ENCODE results near the gene ZNF362.
"Not testable (repeated sequence)": the region's sequence is repeated elsewhere in the genome, so short reads cannot be mapped to it uniquely, and the experiment has no call there.

ZNF362 gene

GRCh38 chr1:33287317-33287716 lies 31.0 kb downstream of the ZNF362 start:
- no peak for DNase-seq (ENCODE audit: low spot score)

GRCh38 chr1:33288976-33289857 lies 32.9 kb downstream of the ZNF362 start:
- no peak for DNase-seq (ENCODE audit: low spot score)

GRCh38 chr1:33289858-33290154 lies 33.5 kb downstream of the ZNF362 start:
- no peak for DNase-seq (ENCODE audit: low spot score)

GRCh38 chr1:33290615-33291014 lies 34.3 kb downstream of the ZNF362 start:
- DNase-seq (ENCODE audit: low spot score) = not testable (repeated sequence)

- no peak for DNase-seq (ENCODE audit: low spot score)
Observed at GRCh38 chr1:33292726-33293340, 36.5 kb downstream of the ZNF362 start.

GRCh38 chr1:33294071-33295010 lies 38.0 kb downstream of the ZNF362 start:
- no peak for DNase-seq (ENCODE audit: low spot score)

GRCh38 chr1:33295023-33295422 lies 38.7 kb downstream of the ZNF362 start:
- DNase-seq (ENCODE audit: low spot score) = no peak

- peak; percentile 87 for DNase-seq (ENCODE audit: low spot score)
Observed at GRCh38 chr1:33295450-33296081, 39.3 kb downstream of the ZNF362 start.

- no peak for DNase-seq (ENCODE audit: low spot score)
Observed at GRCh38 chr1:33296082-33296458, 39.8 kb downstream of the ZNF362 start.

- no peak for DNase-seq (ENCODE audit: low spot score)
Observed at GRCh38 chr1:33296824-33297223, 40.5 kb downstream of the ZNF362 start.

- no peak for DNase-seq (ENCODE audit: low spot score)
Observed at GRCh38 chr1:33297911-33298622, 41.8 kb downstream of the ZNF362 start.

- peak; percentile 78 for DNase-seq (ENCODE audit: low spot score)
Observed at GRCh38 chr1:33298623-33299277, 42.5 kb downstream of the ZNF362 start.

- DNase-seq (ENCODE audit: low spot score) = no peak
Observed at GRCh38 chr1:33299461-33300155, 43.3 kb downstream of the ZNF362 start.

GRCh38 chr1:33300673-33301072 lies 44.4 kb downstream of the ZNF362 start:
- DNase-seq (ENCODE audit: low spot score) = no peak

GRCh38 chr1:33301273-33301984 lies 45.1 kb downstream of the ZNF362 start:
- no peak for DNase-seq (ENCODE audit: low spot score)

- DNase-seq (ENCODE audit: low spot score) = no peak
Observed at GRCh38 chr1:33302325-33302724, 46.0 kb downstream of the ZNF362 start.

- DNase-seq (ENCODE audit: low spot score) = no peak
Observed at GRCh38 chr1:33305016-33305415, 48.7 kb downstream of the ZNF362 start.

GRCh38 chr1:33305816-33306652 lies 49.7 kb downstream of the ZNF362 start:
- no peak for DNase-seq (ENCODE audit: low spot score)
